Progenitor cell of endocrine pancreas (in vitro differentiated cells): ENCODE measurements around the gene PECR. TPM values are rescaled to one million over a fixed set of nuclear protein-coding genes. Genes with fewer than 3 reads are reported as not detected.

Experiments
- DNase-seq: peaks from one replicate; pipeline ENCODE4 v3.0.0; 2021; ENCODE audit warnings: low spot score; ENCODE audit not compliant: unreplicated experiment
- H3K27ac Mint-ChIP-seq: 2 replicates; pipeline ENCODE4 v1.8.0; 2021; ENCODE audit warnings: mild to moderate bottlenecking, moderate library complexity, mixed read lengths
- H3K27me3 Mint-ChIP-seq: 2 replicates; pipeline ENCODE4 v1.8.0; 2021; ENCODE audit warnings: mixed read lengths
- H3K36me3 Mint-ChIP-seq: 2 replicates; pipeline ENCODE4 v1.8.0; 2022; ENCODE audit warnings: mixed read lengths; ENCODE audit not compliant: insufficient read depth
- H3K4me1 Mint-ChIP-seq: 2 replicates; pipeline ENCODE4 v1.8.0; 2021; ENCODE audit warnings: low read depth, mixed read lengths
- H3K4me3 Mint-ChIP-seq: 2 replicates; pipeline ENCODE4 v1.8.0; 2021; ENCODE audit warnings: low read depth, mild to moderate bottlenecking, moderate library complexity, mixed read lengths
- H3K9me3 Mint-ChIP-seq: 2 replicates; pipeline ENCODE4 v1.8.0; 2021; ENCODE audit warnings: low read depth, mixed read lengths
- CTCF ChIP-seq: fragments of 200-600 bp; sonication (generic); IDR thresholded peaks from one replicate; pipeline ENCODE4 v1.5.0; 2021; ENCODE audit warnings: antibody characterized with exemption, mild to moderate bottlenecking; ENCODE audit not compliant: unreplicated experiment
- total RNA-seq: library from RNA; stranded (reverse); gene quantifications from 2 replicates; pipeline ENCODE4 v1.2.1, GENCODE V29; 2021

PECR gene
- total RNA-seq, 1 donor from 2014 or later = 14.2 TPM

DNA sequence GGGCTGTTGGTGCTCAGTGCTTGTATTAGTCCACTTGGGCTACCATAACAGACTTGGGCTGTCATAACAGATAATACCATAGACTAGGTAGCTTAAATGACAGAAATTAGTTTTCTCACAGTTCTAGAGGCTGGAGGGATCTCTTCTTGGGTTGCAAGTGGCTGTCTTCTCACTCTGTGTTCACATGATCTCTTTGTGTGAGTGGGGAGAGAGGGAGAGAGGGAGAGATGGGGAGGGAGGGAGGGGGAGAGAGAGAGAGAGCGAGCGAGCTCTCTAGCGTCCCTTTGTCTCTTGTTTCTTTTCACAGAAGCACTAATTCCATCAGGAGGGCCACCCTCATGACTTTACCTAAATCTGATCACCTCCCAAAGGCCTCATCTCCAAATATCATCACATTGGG is 23.1 kb upstream of the PECR start:
- no peak for DNase-seq
- H3K27ac Mint-ChIP-seq = no peak overlapping the region
- TF ChIP-seq CTCF = no peak
- no peak overlapping the region for H3K4me3 Mint-ChIP-seq
- peaks cover 12% of the 10 kb centered on the region for H3K4me1 Mint-ChIP-seq
- H3K36me3 Mint-ChIP-seq = no peaks in the 10 kb centered on the region
- H3K9me3 Mint-ChIP-seq = no peaks in the 10 kb centered on the region
- H3K27me3 Mint-ChIP-seq = no peaks in the 10 kb centered on the region

DNA sequence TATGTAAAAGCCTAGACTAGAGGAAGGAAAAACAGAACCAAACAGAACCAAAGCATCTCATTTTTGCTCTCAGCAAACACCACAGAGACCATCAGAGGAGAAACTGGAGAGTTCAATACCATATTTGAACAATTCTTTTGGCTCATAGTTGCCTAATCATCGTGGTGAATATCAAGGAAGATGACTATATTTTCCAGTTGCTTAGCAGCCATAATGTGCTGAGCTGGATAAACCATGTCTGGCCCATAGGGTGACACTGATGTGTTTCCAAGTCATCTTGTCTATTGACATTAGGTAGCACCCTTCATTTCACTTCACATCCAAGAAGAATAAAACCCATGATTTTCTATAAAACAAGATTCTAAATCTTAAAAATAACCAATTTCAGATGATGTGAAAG is 21.6 kb upstream of the PECR start:
- Mint-ChIP-seq H3K4me1 (peaks cover 6% of the 10 kb centered on the region), H3K4me3 (no peak overlapping the region), H3K36me3 (no peaks in the 10 kb centered on the region), H3K27ac (no peak overlapping the region), H3K27me3 (no peaks in the 10 kb centered on the region), H3K9me3 (no peaks in the 10 kb centered on the region)
- DNase-seq = no peak
- TF ChIP-seq CTCF = no peak

DNA sequence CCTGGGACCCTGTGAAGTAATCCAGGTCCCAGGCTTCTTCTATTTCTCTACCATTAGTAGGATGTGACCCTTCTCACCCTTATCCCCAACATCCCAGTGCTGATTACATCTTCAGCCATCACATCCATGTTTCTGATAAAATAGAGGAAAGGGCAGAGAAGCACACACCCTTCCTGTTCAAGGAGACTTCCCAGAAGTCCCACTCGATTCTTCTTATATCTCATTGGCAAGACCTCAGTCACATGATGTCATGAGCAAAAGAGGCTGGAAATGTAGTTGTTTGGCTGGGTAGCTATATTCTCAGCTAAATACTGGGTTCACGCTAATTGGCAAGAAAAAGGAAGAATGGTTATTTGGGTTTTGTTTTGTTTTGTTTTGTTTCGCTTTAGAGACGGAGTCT is 19.5 kb upstream of the PECR start:
- Mint-ChIP-seq H3K27me3 (no peaks in the 10 kb centered on the region), H3K36me3 (no peaks in the 10 kb centered on the region), H3K27ac (no peak overlapping the region), H3K9me3 (no peaks in the 10 kb centered on the region), H3K4me1 (no peaks in the 10 kb centered on the region), H3K4me3 (no peak overlapping the region)
- TF ChIP-seq CTCF = no peak
- no peak for DNase-seq

DNA sequence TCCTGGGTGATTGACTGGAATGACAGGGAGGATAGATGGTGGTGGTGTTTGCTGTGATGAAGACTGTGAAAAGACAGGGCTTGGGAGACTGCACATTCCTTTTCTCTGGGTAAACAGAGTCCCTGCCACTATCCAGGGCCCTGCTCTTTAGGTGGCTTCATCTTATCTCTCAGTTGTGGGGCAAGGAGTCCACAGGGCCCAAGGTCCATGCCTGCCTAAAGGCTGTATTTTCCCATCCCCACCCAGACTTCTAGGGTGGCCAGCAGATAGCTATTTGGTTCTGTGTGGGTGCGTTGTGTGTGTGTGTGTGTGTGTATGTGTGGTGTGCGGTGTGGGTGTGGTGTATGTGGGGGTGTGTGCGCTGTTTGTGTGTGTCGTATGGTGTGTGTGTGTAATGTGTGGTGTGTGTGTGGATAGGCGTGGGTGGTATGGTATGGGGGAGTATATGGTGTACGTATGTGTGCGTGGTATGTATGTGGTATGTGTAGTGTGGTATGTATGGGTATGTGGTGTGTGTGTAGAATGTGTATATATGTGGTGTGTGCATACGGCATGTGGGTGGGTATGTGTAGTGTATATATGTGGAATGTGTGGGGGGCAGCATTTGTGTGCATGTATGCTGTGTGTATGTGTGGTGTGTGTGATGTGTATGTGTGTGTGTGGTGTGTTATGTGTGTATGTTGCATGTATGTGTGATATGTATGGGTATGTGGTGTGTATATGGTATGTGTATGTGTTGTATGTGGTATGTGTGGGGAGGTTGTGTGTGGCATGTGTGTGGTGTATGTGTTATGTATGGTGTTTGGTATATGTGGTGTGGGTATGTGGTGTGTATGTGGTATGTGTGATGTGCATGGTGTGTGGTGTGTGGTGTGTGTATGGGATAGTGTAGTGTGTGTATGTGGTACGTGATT is 17.1 kb upstream of the PECR start:
- Mint-ChIP-seq H3K9me3 (no peaks in the 10 kb centered on the region), H3K4me1 (no peaks in the 10 kb centered on the region), H3K27ac (no peak overlapping the region), H3K36me3 (no peaks in the 10 kb centered on the region), H3K27me3 (no peaks in the 10 kb centered on the region), H3K4me3 (no peak overlapping the region)
- no peak for TF ChIP-seq CTCF
- no peak for DNase-seq

DNA sequence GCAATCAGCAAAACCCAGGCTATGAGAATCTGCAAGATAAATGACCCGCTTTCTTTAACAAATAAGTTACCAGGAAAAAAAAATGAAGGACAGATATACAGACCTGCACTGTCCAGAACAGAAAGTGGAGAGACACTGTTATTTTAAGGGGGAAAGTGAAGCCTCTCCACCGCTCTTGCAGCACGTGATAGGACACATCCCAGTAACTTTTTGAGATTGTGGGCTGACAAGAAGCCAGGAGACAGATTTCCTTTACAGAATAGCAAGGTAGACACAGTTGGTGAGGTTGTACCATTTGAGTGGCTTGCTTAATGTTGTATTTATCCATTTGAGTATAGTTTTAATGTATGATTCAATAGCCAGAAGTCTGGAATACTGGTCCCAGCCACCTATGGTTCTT is 13.1 kb upstream of the PECR start:
- H3K36me3 Mint-ChIP-seq = no peaks in the 10 kb centered on the region
- H3K27ac Mint-ChIP-seq = no peak overlapping the region
- no peaks in the 10 kb centered on the region for H3K4me1 Mint-ChIP-seq
- DNase-seq = no peak
- no peaks in the 10 kb centered on the region for H3K9me3 Mint-ChIP-seq
- TF ChIP-seq CTCF = no peak
- no peaks in the 10 kb centered on the region for H3K27me3 Mint-ChIP-seq
- H3K4me3 Mint-ChIP-seq = no peak overlapping the region
